OCI-LY3 (cell line): Measurements from ENCODE around the gene PREX1.

Experiments
- EZH2phosphoT487 ChIP-seq: fragments of 200-600 bp; shearing (Covaris generic); IDR thresholded peaks from 2 replicates; pipeline ENCODE4 v1.6.1; 2018; ENCODE audit warnings: antibody characterized with exemption, mixed run types, low read depth
- TF ChIP-seq, protein P1 (sequence below): fragments of 200-600, 300-600 bp; sonication (generic); IDR thresholded peaks from 2 replicates; pipeline ENCODE4 v1.5.1; 2014; ENCODE audit warnings: antibody characterized with exemption, low read length, low read depth

DNA sequence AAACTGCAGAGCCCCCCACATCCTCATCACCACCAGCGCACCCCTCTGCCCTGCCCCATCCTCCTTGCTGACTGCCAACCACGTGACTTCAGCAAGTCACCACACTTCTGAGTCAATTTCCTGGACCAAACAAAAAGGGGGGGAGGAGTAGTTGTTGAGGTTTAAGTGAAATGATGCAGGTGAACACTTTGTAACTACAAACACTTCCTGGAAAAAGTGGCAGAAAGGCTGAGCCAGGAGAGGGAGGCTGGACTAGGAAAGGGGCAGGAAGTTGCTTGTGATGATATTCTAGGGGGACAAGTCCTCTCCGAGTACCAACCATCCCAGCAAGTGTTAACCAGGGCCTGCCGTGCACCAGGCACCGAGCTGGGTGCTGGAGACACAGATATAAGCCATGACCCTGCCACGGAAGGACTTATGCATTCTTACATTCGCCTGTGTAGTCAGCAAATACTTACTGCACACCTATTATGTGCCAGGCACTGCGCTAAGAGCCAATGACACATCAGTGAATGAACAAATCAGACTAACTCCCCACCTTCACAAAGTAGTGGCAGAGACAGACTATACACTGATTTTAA, 67.3 kb downstream of the PREX1 start:
- TF ChIP-seq, protein P1, sequence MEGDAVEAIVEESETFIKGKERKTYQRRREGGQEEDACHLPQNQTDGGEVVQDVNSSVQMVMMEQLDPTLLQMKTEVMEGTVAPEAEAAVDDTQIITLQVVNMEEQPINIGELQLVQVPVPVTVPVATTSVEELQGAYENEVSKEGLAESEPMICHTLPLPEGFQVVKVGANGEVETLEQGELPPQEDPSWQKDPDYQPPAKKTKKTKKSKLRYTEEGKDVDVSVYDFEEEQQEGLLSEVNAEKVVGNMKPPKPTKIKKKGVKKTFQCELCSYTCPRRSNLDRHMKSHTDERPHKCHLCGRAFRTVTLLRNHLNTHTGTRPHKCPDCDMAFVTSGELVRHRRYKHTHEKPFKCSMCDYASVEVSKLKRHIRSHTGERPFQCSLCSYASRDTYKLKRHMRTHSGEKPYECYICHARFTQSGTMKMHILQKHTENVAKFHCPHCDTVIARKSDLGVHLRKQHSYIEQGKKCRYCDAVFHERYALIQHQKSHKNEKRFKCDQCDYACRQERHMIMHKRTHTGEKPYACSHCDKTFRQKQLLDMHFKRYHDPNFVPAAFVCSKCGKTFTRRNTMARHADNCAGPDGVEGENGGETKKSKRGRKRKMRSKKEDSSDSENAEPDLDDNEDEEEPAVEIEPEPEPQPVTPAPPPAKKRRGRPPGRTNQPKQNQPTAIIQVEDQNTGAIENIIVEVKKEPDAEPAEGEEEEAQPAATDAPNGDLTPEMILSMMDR = no peak
- TF ChIP-seq EZH2phosphoT487 = no peak
